HG03066 (cell line): ENCODE results near the gene ELF3.
"Not testable (repeated sequence)": the region's sequence is repeated elsewhere in the genome, so short reads cannot be mapped to it uniquely, and the experiment has no call there.

Experiments used
- ATAC-seq: cut with Tn5 transposase; IDR thresholded peaks from one replicate; pipeline ENCODE4 v1.9.1; 2021; ENCODE audit warnings: low read depth; ENCODE audit not compliant: unreplicated experiment

Gene ELF3

GRCh38 chr1:202007805-202008489 is 2.4 kb upstream of the ELF3 start:
- no peak for ATAC-seq

GRCh38 chr1:202009326-202010179 is 834 bp upstream of the ELF3 start:
- peak; percentile 36 for ATAC-seq

GRCh38 chr1:202011994-202012393 is 1.6 kb downstream of the ELF3 start:
- ATAC-seq, result no peak

- no peak for ATAC-seq
Observed at GRCh38 chr1:202012544-202013478, 2.4 kb downstream of the ELF3 start.

- ATAC-seq, result no peak
Observed at GRCh38 chr1:202013603-202014002, 3.2 kb downstream of the ELF3 start.

GRCh38 chr1:202014060-202014459 is 3.7 kb downstream of the ELF3 start:
- ATAC-seq, result no peak

GRCh38 chr1:202014915-202015661 is 4.7 kb downstream of the ELF3 start:
- ATAC-seq, result no peak

- ATAC-seq, result no peak
Observed at GRCh38 chr1:202015662-202015937, 5.2 kb downstream of the ELF3 start.

- ATAC-seq, result no peak
Observed at GRCh38 chr1:202016022-202016810, 5.8 kb downstream of the ELF3 start.

GRCh38 chr1:202016811-202017748 is 6.7 kb downstream of the ELF3 start:
- no peak for ATAC-seq

- no peak for ATAC-seq
Observed at GRCh38 chr1:202017749-202018467, 7.5 kb downstream of the ELF3 start.

- no peak for ATAC-seq
Observed at GRCh38 chr1:202018468-202019234, 8.3 kb downstream of the ELF3 start.

- not testable (repeated sequence) for ATAC-seq
Observed at GRCh38 chr1:202019235-202019558, 8.8 kb downstream of the ELF3 start.

GRCh38 chr1:202023001-202023433 is 12.6 kb downstream of the ELF3 start:
- ATAC-seq, result no peak

GRCh38 chr1:202029171-202029665 is 18.8 kb downstream of the ELF3 start:
- ATAC-seq, result no peak

- ATAC-seq, result no peak
Observed at GRCh38 chr1:202029727-202030126, 19.3 kb downstream of the ELF3 start.

- ATAC-seq, result no peak
Observed at GRCh38 chr1:202031796-202032195, 21.4 kb downstream of the ELF3 start.
